ENCODE measurements around the gene LAMA2.
"Not testable (repeated sequence)": the region's sequence is repeated elsewhere in the genome, so short reads cannot be mapped to it uniquely, and the experiment has no call there.

The LAMA2 gene

GRCh38 chr6:129124347-129124746 is 241.4 kb downstream of the LAMA2 start:
- DNase-seq (ENCODE audit: low spot score): no peak

- no peak for DNase-seq (ENCODE audit: low spot score)
Measured at GRCh38 chr6:129130106-129130505, 247.2 kb downstream of the LAMA2 start.

DNA sequence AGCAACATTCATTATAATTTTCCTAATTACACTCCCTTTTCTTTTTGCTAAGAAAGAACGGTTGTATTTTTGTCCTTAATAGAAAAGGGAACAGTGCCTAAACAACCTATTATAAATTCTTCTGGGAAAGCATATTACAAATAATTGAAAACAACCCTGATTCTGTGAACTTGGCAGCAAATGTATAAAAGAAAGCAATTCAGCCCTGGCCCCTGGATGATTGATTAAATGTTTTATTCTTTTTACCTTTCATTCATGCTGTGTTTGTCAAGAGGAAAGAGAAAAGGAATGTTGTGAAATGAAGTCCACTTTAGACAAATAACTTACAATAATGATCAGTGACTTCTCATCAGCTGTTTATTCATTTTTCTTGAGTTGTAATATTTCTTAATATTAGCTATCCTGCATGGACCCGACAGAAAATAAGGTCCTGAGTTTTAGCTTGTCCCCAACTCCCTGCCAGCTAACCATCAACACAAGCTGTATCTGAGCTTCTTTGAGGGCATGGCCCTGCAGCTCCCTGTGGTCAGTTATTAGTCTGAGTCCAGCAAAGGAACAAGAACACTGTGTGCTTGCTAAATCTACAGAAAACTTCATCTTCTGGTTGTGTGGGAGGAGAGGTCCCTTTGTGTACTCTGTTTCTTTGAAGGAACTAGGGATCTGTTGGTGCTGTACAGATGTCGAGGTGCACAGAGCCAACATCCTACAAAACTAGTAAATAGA is 248.2 kb downstream of the LAMA2 start:
- no peak for DNase-seq (ENCODE audit: low spot score)

DNA sequence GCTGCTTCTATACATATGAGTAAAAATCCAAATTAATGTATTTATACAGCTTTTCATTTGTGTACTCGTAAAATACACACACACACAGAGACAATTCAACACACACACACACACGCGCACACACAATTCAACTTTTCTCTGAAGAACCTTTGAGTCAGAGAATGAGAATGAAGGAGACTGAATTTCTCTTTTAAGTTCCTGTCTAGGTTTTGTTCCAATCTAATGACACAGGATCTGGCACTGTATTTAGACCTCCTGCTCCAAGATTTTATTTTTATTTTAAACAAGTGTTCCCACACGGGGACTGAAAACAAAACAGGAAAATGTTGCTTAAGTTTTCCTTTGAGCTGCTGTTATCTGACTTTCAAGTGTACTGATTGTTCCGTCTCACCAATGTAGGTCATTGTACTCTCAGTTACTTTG is 250.8 kb downstream of the LAMA2 start:
- no peak for DNase-seq (ENCODE audit: low spot score)

GRCh38 chr6:129134535-129134934 is 251.6 kb downstream of the LAMA2 start:
- no peak for DNase-seq (ENCODE audit: low spot score)

- DNase-seq (ENCODE audit: low spot score): no peak
Measured at GRCh38 chr6:129135451-129135850, 252.5 kb downstream of the LAMA2 start.

- DNase-seq (ENCODE audit: low spot score): no peak
Measured at GRCh38 chr6:129136751-129137150, 253.8 kb downstream of the LAMA2 start.

GRCh38 chr6:129138739-129139405 is 255.9 kb downstream of the LAMA2 start:
- DNase-seq (ENCODE audit: low spot score): no peak

DNA sequence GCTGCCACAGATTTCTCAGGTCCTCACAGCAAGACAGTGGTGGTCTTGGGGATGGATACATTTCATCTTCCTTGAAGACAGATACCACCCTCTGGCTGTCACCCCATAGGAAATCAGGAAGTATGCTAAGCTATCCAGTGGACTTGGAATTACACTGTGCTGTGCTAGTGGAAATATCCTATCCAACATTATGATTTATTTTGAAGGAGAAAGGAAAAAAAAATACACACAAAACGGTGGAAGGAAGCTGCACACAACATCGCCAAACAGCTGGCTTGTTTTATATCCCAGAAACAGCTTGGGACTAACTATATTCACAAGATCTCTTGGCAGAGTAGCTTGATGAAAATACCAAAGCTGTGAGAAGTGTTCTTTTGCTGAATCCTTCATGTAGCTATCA is 257.6 kb downstream of the LAMA2 start:
- DNase-seq (ENCODE audit: low spot score): no peak

- no peak for DNase-seq (ENCODE audit: low spot score)
Measured at GRCh38 chr6:129141499-129141898, 258.6 kb downstream of the LAMA2 start.

- DNase-seq (ENCODE audit: low spot score): no peak
Measured at GRCh38 chr6:129146902-129147301, 264.0 kb downstream of the LAMA2 start.

DNA sequence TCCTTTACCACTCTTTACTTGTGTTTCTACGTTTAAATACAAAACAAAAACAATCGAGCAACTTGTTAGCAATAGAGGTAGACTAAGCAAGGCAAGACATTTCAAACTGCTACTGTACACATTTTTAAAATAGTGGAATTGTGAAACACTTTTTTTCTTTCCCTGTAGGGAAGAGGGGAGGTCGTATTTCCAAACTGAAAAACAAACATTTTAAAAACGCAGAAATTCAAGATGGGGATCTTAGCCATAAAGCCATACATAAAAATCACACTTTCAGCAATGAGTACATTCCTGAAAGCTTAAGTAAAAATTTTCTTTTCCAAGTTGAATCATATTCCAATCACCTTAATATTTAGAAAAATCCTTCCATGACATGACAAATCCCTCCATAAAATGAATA is 267.6 kb downstream of the LAMA2 start:
- no peak for DNase-seq (ENCODE audit: low spot score)

- no peak for DNase-seq (ENCODE audit: low spot score)
Measured at GRCh38 chr6:129153257-129153656, 270.3 kb downstream of the LAMA2 start.

GRCh38 chr6:129159242-129159641 is 276.3 kb downstream of the LAMA2 start:
- not testable (repeated sequence) for DNase-seq (ENCODE audit: low spot score)

DNA sequence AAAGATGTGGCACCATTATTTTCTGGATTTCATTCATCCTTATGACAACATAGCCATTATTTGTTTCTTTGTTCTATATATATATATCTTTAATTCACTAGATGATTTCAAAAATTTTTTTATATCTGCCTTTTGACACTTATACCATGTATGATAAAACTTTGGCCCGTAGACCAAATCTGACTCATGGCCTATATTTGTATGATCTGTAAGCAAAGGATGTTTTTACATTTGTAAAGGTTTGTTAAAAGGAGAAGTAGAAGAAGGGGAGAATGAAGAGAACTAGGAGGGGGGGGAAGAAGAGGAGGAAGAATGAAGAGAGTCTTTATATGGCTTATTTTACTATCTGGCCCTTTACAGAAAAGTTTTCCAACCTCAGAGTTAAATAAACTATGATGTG is 279.7 kb downstream of the LAMA2 start:
- DNase-seq (ENCODE audit: low spot score): no peak

- DNase-seq (ENCODE audit: low spot score): no peak
Measured at GRCh38 chr6:129163551-129163950, 280.6 kb downstream of the LAMA2 start.

DNA sequence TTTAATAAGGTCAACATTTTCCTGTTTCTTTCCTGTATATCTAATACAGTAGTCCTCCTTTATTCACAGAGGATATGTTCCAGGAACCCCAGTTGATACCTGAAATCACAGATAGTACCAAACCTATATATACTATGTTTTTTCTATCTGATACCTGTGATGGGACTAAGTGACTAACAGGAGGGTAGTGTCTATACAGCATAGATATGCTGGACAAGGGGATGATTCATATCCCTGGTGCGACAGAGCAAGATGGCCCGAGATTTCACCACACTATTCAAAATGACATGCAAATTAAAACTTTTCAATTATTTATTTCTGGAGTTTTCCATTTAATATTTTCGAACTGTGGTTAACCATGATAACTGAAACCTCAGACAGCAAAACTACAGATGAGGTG is 281.1 kb downstream of the LAMA2 start:
- DNase-seq (ENCODE audit: low spot score): no peak

GRCh38 chr6:129172279-129172995 is 289.5 kb downstream of the LAMA2 start:
- DNase-seq (ENCODE audit: low spot score): not testable (repeated sequence)

- no peak for DNase-seq (ENCODE audit: low spot score)
Measured at GRCh38 chr6:129175066-129175465, 292.1 kb downstream of the LAMA2 start.

- DNase-seq (ENCODE audit: low spot score): no peak
Measured at GRCh38 chr6:129177801-129178200, 294.9 kb downstream of the LAMA2 start.

GRCh38 chr6:129179283-129179682 is 296.3 kb downstream of the LAMA2 start:
- DNase-seq (ENCODE audit: low spot score): no peak

DNA sequence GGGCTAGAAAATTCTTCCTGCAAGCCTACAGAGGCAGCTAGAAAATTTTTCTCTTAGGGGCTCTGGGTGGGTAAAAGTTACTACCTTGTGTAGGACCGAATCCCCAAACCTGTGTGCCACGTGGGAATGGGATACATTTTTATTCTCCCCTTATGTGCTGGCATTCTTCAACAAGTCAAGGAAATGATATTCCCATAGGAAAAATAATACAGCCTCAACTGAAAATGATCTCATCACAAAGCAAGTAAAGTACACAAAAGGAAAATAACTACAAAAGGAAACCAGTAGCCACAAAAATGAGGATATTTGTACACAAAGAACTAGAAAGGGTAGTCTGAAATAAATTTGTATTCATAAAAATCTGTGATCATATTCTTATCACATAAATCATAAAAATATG is 298.1 kb downstream of the LAMA2 start:
- no peak for DNase-seq (ENCODE audit: low spot score)

DNA sequence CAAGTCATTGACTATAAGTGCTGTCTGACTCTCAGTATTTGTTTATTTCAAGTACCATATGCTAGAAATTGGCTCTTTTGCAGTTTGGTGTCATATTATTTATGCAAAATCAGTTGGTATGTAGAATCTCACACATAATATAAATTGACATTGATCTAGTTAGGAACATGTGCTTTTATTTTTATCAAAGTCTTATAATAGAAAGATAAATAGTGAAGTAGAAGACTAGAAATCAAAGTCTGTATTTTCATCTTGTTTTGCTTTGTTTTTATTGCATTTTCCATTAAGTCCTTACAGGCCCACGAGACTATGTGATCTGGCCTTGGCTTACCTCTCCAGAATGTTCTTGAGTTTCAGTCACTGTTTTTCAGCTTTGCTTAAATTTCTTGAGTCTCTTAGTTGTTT is 300.3 kb downstream of the LAMA2 start:
- DNase-seq (ENCODE audit: low spot score): no peak
